Keratinocyte (primary cell): ENCODE data around the gene OIT3.

Experiments
- CTCF ChIP-seq, 3 experiments: IDR thresholded peaks in 1 of 3; conservative IDR thresholded peaks in 1 of 3; optimal IDR thresholded peaks in 1 of 3; 2 replicates in 2 of 3; 3 replicates in 1 of 3; pipeline versions ENCODE3 to v1.5.1; 2011; ENCODE audit warnings: low read length in 3 of 3, mild to moderate bottlenecking in 3 of 3, moderate library complexity in 2 of 3, control low read depth in 1 of 3, inconsistent platforms in 1 of 3; ENCODE audit not compliant: insufficient read depth in 2 of 3; ENCODE audit errors: extremely low read depth in 1 of 3
- EZH2 ChIP-seq: IDR thresholded peaks from one replicate; pipeline ENCODE4 v1.6.1; 2012; ENCODE audit warnings: inconsistent platforms, mild to moderate bottlenecking, low read length, moderate library complexity

GRCh38 chr10:72881291-72881690 lies 12.2 kb upstream of the OIT3 start:
- no peak for TF ChIP-seq CTCF (optimal IDR thresholded peaks at IDR 0.05 in 1 of 3, IDR thresholded peaks at IDR 0.05 in 1 of 3, conservative IDR thresholded peaks at IDR 0.05 in 1 of 3; ENCODE audit: extremely low read depth in 1 of 3, insufficient read depth in 2 of 3, low read length in 3 of 3)
- TF ChIP-seq EZH2, result no peak
